Measurements from ENCODE around the gene SLC1A2.

DNA sequence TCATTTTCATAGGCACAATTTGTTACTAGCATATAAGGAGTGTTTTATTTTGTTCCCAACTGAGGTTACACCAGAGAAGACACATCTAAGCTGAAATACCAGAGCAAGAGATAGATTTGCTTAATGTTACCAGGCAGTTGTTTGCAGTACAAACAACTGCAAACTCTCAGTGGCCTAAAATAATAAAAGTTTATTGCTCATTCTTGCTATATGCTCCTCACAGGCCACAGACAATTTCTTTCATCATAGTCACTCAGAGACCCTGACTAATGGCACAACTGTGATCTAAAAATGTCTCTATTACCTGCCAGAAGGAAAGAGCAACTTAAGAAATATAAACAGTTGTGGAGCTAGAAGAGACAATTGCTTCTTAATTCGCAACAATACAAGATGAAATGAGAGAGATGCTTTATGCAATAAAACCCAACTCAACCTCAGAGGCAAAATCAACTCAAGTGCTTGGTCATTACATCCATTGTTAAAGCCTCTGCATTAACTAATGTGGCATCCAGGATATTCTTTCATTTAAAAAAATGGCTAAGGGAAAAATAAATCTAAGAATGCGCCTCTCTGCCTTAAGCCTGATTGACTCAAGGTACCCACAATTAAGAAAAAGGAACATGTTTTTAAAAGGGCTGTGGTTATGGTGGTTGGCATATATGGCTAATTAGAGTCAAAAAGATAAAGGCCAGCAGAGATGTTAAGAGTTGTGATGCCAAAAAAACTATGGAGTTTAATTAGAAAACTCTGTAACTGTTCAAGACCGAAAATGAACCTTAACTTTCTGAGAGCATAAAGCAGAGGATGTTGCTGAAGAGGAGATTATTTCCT lies 176.7 kb downstream of the SLC1A2 start:
- no peak for TF ChIP-seq SP1 (IDR thresholded peaks at IDR 0.05)
- TF ChIP-seq CTBP1 (IDR thresholded peaks at IDR 0.05; ENCODE audit: borderline replicate concordance): no peak
- no peak for TF ChIP-seq ZNF384 (IDR thresholded peaks at IDR 0.05)
- TF ChIP-seq HDGF (IDR thresholded peaks at IDR 0.05; ENCODE audit: borderline replicate concordance): no peak
- TF ChIP-seq SUZ12 (IDR thresholded peaks at IDR 0.05): no peak
- no peak for TF ChIP-seq FOXK2 (IDR thresholded peaks at IDR 0.05)
- no peak for TF ChIP-seq FOXM1 (IDR thresholded peaks at IDR 0.05; ENCODE audit: borderline replicate concordance)
- no peak for TF ChIP-seq TARDBP (IDR thresholded peaks at IDR 0.05)
- TF ChIP-seq, protein P1, sequence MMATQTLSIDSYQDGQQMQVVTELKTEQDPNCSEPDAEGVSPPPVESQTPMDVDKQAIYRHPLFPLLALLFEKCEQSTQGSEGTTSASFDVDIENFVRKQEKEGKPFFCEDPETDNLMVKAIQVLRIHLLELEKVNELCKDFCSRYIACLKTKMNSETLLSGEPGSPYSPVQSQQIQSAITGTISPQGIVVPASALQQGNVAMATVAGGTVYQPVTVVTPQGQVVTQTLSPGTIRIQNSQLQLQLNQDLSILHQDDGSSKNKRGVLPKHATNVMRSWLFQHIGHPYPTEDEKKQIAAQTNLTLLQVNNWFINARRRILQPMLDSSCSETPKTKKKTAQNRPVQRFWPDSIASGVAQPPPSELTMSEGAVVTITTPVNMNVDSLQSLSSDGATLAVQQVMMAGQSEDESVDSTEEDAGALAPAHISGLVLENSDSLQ (IDR thresholded peaks at IDR 0.05): no peak
- no peak for TF ChIP-seq ELF4 (IDR thresholded peaks at IDR 0.05)
- TF ChIP-seq FOXA1 (IDR thresholded peaks at IDR 0.05): no peak
- TF ChIP-seq NFRKB (IDR thresholded peaks at IDR 0.05): no peak
- no peak for TF ChIP-seq BHLHE40 (IDR thresholded peaks at IDR 0.05; ENCODE audit: borderline replicate concordance)

Measured in HEK293T (cell line).